DND-41 (cell line): ENCODE measurements around the gene LILRB3.
"Not testable (repeated sequence)": the region's sequence is repeated elsewhere in the genome, so short reads cannot be mapped to it uniquely, and the experiment has no call there.

ENCODE experiments used
- ATAC-seq: fragments of 200-7000 bp; cut with Tn5 transposase; 3 replicates; pipeline ENCODE4 v1.9.1; 2021; ENCODE audit warnings: low read depth; ENCODE audit not compliant: insufficient read depth
- DNase-seq: peaks from one replicate; pipeline ENCODE4 v3.0.0-alpha.2; 2020
- H2AFZ ChIP-seq: 2 replicates; pipeline ENCODE4 v1.6.0; 2012; ENCODE audit warnings: low read depth, low read length
- H3K27ac ChIP-seq: 2 replicates; pipeline ENCODE4 v1.5.1; 2012; ENCODE audit warnings: low read length, inconsistent platforms
- H3K27me3 ChIP-seq: fragments of 200-600 bp; sonication (generic); 2 replicates; pipeline ENCODE4 v1.6.0; 2012; ENCODE audit warnings: low read length, mild to moderate bottlenecking, inconsistent platforms; ENCODE audit not compliant: insufficient read depth, poor library complexity
- H3K36me3 ChIP-seq: 2 replicates; pipeline ENCODE4 v1.5.1; 2012; ENCODE audit warnings: low read length, inconsistent platforms; ENCODE audit not compliant: insufficient read depth
- H3K4me1 ChIP-seq: 2 replicates; pipeline ENCODE4 v1.5.1; 2012; ENCODE audit warnings: mild to moderate bottlenecking, low read length; ENCODE audit not compliant: insufficient read depth
- H3K4me2 ChIP-seq: 2 replicates; pipeline ENCODE4 v1.6.0; 2012; ENCODE audit warnings: mild to moderate bottlenecking, moderate library complexity, low read length, inconsistent platforms; ENCODE audit not compliant: insufficient read depth
- H3K4me3 ChIP-seq, 2 experiments: fragments of 200-600 bp in 1 of 2; shearing (Covaris generic) in 1 of 2; 2 replicates each; pipeline ENCODE4 v1.5.1; 2012 to 2016; ENCODE audit warnings: inconsistent platforms in 2 of 2, low read length in 2 of 2, mild to moderate bottlenecking in 2 of 2, low read depth in 1 of 2, moderate library complexity in 1 of 2
- H3K79me2 ChIP-seq: 2 replicates; pipeline ENCODE4 v1.6.0; 2012; ENCODE audit warnings: low read length, inconsistent platforms; ENCODE audit not compliant: insufficient read depth
- H3K9ac ChIP-seq: 2 replicates; pipeline ENCODE4 v1.6.0; 2012; ENCODE audit warnings: low read depth, mild to moderate bottlenecking, inconsistent platforms, low read length, moderate library complexity
- H3K9me3 ChIP-seq: 2 replicates; pipeline ENCODE4 v1.5.1; 2012; ENCODE audit warnings: low read length, moderate library complexity, mild to moderate bottlenecking, inconsistent platforms; ENCODE audit not compliant: insufficient read depth, severe bottlenecking
- H4K20me1 ChIP-seq: 2 replicates; pipeline ENCODE4 v1.6.0; 2012; ENCODE audit warnings: low read length; ENCODE audit not compliant: insufficient read depth
- EZH2 ChIP-seq: IDR thresholded peaks from 3 replicates; pipeline ENCODE4 v1.6.1; 2012; ENCODE audit warnings: borderline replicate concordance, low read depth, mild to moderate bottlenecking, moderate library complexity, low read length, inconsistent platforms; ENCODE audit not compliant: severe bottlenecking
- TF ChIP-seq, protein P1 (sequence below): IDR thresholded peaks from 2 replicates; pipeline ENCODE4 v1.5.1; 2012; ENCODE audit warnings: borderline replicate concordance, low read length, moderate library complexity, mild to moderate bottlenecking; ENCODE audit not compliant: poor library complexity, severe bottlenecking; ENCODE audit errors: extremely low read depth

LILRB3 gene

DNA sequence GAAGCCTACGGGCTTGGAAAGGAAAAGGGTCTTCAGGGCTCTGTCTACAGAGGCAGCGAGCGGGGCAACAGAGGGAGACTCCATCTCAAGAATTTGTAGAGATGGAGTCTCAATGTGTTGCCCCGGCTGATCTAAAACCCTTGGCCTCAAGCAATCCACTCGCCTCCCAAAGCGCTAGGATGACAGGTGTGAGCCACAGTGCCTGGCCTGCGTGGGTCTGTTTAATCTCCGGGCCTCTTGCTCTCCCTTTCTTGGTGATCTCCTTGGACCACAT, 14.1 kb downstream of the LILRB3 start:
- Histone ChIP-seq H3K4me2 (no peak overlapping the region), H4K20me1 (peaks cover 78% of the 10 kb centered on the region)

DNA sequence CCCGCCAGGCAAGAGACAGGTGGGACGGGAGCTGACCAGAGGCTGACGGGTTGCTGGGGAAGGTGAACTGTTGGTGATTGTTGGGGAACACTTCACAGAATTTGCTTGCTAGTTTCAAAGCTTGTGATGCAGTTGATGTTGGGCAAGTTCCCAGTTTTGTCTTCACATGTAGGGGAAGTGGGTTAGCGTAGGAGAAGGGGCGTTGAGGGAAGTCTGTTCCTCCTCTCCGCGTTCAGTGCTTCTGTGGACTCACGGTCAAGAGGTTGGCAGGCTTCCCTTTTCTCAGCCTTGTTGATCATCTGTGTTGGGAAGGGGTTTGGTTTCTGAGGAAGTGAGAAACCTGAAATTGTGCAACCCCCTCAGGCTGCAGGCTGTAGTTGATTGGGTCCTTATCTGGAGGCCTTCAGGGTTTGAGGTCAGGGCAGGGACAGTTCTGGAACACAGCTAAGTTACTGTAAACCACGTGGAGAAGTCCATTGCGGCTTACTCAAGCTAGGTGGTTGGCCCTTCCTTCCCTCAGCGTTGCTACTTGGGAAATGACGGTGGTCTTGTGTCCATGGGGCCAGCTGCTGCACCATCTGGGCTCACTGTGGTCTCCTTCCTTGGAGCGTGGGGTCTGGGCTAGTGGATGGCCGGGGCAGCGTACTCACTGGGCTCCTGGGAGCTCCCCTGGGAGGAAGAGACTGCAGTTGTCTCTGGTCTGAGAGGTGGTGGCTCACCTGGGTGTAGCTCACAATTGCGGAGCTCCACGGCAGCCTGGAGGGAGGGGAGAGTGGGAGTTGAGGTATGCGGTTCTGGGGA, 14.6 kb downstream of the LILRB3 start:
- peaks cover 61% of the 10 kb centered on the region for H3K79me2 ChIP-seq
- ATAC-seq (peak; percentile 31), DNase-seq (peak; percentile 30)

More for the DNA sequence above, 14.1 kb downstream of the LILRB3 start:
- no peak for DNase-seq
- Histone ChIP-seq H3K36me3 (peaks cover 71% of the 10 kb centered on the region), H2AFZ (no peak overlapping the region), H3K4me1 (peaks cover 28% of the 10 kb centered on the region), H3K9ac (no peak overlapping the region), H3K27ac (no peak overlapping the region), H3K9me3 (no peaks in the 10 kb centered on the region), H3K27me3 (no peaks in the 10 kb centered on the region), H3K4me3 (no peak overlapping the region), H3K79me2 (peaks cover 56% of the 10 kb centered on the region)
- peak; percentile 28 for ATAC-seq
- no peak for TF ChIP-seq EZH2
- TF ChIP-seq, protein P1, sequence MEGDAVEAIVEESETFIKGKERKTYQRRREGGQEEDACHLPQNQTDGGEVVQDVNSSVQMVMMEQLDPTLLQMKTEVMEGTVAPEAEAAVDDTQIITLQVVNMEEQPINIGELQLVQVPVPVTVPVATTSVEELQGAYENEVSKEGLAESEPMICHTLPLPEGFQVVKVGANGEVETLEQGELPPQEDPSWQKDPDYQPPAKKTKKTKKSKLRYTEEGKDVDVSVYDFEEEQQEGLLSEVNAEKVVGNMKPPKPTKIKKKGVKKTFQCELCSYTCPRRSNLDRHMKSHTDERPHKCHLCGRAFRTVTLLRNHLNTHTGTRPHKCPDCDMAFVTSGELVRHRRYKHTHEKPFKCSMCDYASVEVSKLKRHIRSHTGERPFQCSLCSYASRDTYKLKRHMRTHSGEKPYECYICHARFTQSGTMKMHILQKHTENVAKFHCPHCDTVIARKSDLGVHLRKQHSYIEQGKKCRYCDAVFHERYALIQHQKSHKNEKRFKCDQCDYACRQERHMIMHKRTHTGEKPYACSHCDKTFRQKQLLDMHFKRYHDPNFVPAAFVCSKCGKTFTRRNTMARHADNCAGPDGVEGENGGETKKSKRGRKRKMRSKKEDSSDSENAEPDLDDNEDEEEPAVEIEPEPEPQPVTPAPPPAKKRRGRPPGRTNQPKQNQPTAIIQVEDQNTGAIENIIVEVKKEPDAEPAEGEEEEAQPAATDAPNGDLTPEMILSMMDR: no peak

GRCh38 chr19:54207676-54207982, 15.2 kb downstream of the LILRB3 start:
- H3K27ac ChIP-seq: no peak overlapping the region
- no peak for ATAC-seq
- H3K4me1 ChIP-seq: peaks cover 39% of the 10 kb centered on the region
- no peak overlapping the region for H3K4me2 ChIP-seq
- H3K9me3 ChIP-seq: no peaks in the 10 kb centered on the region
- H3K4me3 ChIP-seq: no peak overlapping the region
- TF ChIP-seq, protein P1: no peak
- no peak for TF ChIP-seq EZH2
- no peak overlapping the region for H2AFZ ChIP-seq
- H3K36me3 ChIP-seq: peaks cover 82% of the 10 kb centered on the region
- H3K79me2 ChIP-seq: peaks cover 67% of the 10 kb centered on the region
- H3K9ac ChIP-seq: no peak overlapping the region
- H3K27me3 ChIP-seq: no peaks in the 10 kb centered on the region
- peaks cover 88% of the 10 kb centered on the region for H4K20me1 ChIP-seq
- DNase-seq: no peak

More for the DNA sequence above, 14.6 kb downstream of the LILRB3 start:
- Histone ChIP-seq H3K9me3 (no peaks in the 10 kb centered on the region), H3K4me2 (no peak overlapping the region), H2AFZ (no peak overlapping the region), H3K9ac (no peak overlapping the region), H3K36me3 (peaks cover 76% of the 10 kb centered on the region), H3K27me3 (no peaks in the 10 kb centered on the region), H4K20me1 (peaks cover 83% of the 10 kb centered on the region), H3K27ac (no peak overlapping the region), H3K4me3 (no peak overlapping the region), H3K4me1 (peaks cover 33% of the 10 kb centered on the region)
- TF ChIP-seq, protein P1: no peak
- TF ChIP-seq EZH2: no peak

- Histone ChIP-seq H3K4me1 (peaks cover 43% of the 10 kb centered on the region), H3K79me2 (peaks cover 71% of the 10 kb centered on the region), H3K36me3 (peaks cover 86% of the 10 kb centered on the region), H4K20me1 (peaks cover 90% of the 10 kb centered on the region)
- H3K27ac ChIP-seq, H3K9ac ChIP-seq, DNase-seq, H3K4me2 ChIP-seq, H3K4me3 ChIP-seq, H3K9me3 ChIP-seq, ATAC-seq, H2AFZ ChIP-seq, H3K27me3 ChIP-seq: not testable (repeated sequence)
These were observed 15.6 kb downstream of the LILRB3 start for GRCh38 chr19:54207193-54207592.
